ENCODE data around the gene UTP3. TPM values are rescaled to one million over a fixed set of nuclear protein-coding genes. Genes with fewer than 3 reads are reported as not detected.
"Not testable (repeated sequence)": the region's sequence is repeated elsewhere in the genome, so short reads cannot be mapped to it uniquely, and the experiment has no call there.

Gene UTP3
- total RNA-seq, 2 experiments from 2014 or later, result 34.0 to 57.8 TPM

DNA sequence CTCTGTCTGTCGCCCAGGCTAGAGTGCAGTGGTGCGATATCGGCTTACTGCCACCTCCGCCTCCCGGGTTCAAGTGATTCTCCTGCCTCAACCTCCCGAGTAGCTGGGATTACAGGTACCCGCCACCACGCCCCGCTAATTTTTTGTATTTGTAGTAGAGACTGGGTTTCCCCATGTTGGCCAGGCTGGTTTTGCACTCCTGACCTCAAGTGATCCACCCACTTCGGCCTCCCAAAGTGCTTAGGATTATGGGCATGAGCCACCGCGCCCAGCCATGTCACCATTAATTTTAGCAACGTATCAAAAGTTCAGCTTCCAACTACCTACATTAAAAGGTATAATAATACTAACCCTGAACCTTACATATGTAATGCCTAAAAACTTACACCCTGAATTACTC, 940 bp upstream of the UTP3 start:
- no peak for DNase-seq (ENCODE audit: low spot score)
- H3K27ac ChIP-seq (ENCODE audit: low read depth, low read length, poor library complexity, severe bottlenecking), result peak overlapping the region; percentile 84

GRCh38 chr4:70688795-70689231, 481 bp downstream of the UTP3 start:
- BruUV-seq (replicated peaks), result no TSS peak
- peak overlapping the region; percentile 88 for H3K4me3 ChIP-seq (ENCODE audit: low read depth, low read length, poor library complexity, severe bottlenecking)
- H3K9me2 ChIP-seq (ENCODE audit: insufficient read depth, low read length), result no peaks in the 10 kb centered on the region
- DNase-seq (ENCODE audit: low spot score), result no peak
- H3K4me2 ChIP-seq (ENCODE audit: low read length), result peak overlapping the region; percentile 99
- peaks cover 74% of the 10 kb centered on the region for H3K79me2 ChIP-seq (ENCODE audit: insufficient read depth, low read depth, low read length)
- TF ChIP-seq CTCF (conservative IDR thresholded peaks at IDR 0.05; ENCODE audit: low read length), result no peak
- no peak for TF ChIP-seq EZH2phosphoT487 (IDR thresholded peaks at IDR 0.05; ENCODE audit: borderline replicate concordance, low read depth, low read length)
- intact Hi-C loops (cut with micrococcal nuclease; ENCODE audit: unreplicated experiment), result loop anchor here (1.0 to 5.0 kb wide), 6 partner anchors 15 to 238 kb away; partner anchors contain the start of gene GRSF1
- CTCF ChIA-PET (ENCODE audit: unreplicated experiment), result interaction anchor here (0.6 to 1.1 kb wide), 3 partner anchors 17 to 40 kb away, joined by 3 to 4 read pairs (median 3); no protein-coding TSS in a partner anchor
- H2AFZ ChIP-seq (ENCODE audit: low read length), result peak overlapping the region; percentile 78; the same call in 1 of the 2 replicates
- H3K4me1 ChIP-seq (ENCODE audit: insufficient read depth, low read length, poor library complexity, severe bottlenecking), result peaks cover 53% of the 10 kb centered on the region
- peaks cover 20% of the 10 kb centered on the region for H4K20me1 ChIP-seq (ENCODE audit: insufficient read depth, low read length)
- POLR2A ChIA-PET, result interaction anchor here (0.7 to 8.6 kb wide), 15 partner anchors 8 to 306 kb away, joined by 3 to 127 read pairs (median 5); partner anchors contain the start of gene JCHAIN
- H3K36me3 ChIP-seq (ENCODE audit: insufficient read depth, low read length), result peaks cover 44% of the 10 kb centered on the region
- no peaks in the 10 kb centered on the region for H3K9me3 ChIP-seq (ENCODE audit: low read length)
- peak overlapping the region; percentile 84 for H3K27ac ChIP-seq (ENCODE audit: low read depth, low read length, poor library complexity, severe bottlenecking)

More for the DNA sequence above, 940 bp upstream of the UTP3 start:
- ChIA-PET CTCF (ENCODE audit: unreplicated experiment) (interaction anchor here (0.9 kb wide), 1 partner anchor 10 kb away, joined by 4 read pairs; no protein-coding TSS in a partner anchor), POLR2A (interaction anchor here (0.6 to 8.6 kb wide), 8 partner anchors 8 to 139 kb away, joined by 3 to 112 read pairs (median 4); partner anchors contain the start of gene JCHAIN)
- H3K36me3 ChIP-seq (ENCODE audit: insufficient read depth, low read length), result peaks cover 33% of the 10 kb centered on the region
- no TSS peak for BruUV-seq (replicated peaks)
- H3K4me1 ChIP-seq (ENCODE audit: insufficient read depth, low read length, poor library complexity, severe bottlenecking), result peaks cover 62% of the 10 kb centered on the region
- intact Hi-C loops (cut with micrococcal nuclease; ENCODE audit: unreplicated experiment), result loop anchor here (5.0 kb wide), 2 partner anchors 150 to 240 kb away; partner anchors contain the start of gene GRSF1
- no peak for TF ChIP-seq CTCF (conservative IDR thresholded peaks at IDR 0.05; ENCODE audit: low read length)
- TF ChIP-seq EZH2phosphoT487 (IDR thresholded peaks at IDR 0.05; ENCODE audit: borderline replicate concordance, low read depth, low read length), result no peak
- H3K4me3 ChIP-seq (ENCODE audit: low read depth, low read length, poor library complexity, severe bottlenecking), result peak overlapping the region; percentile 88
- peaks cover 20% of the 10 kb centered on the region for H4K20me1 ChIP-seq (ENCODE audit: insufficient read depth, low read length)
- peak overlapping the region; percentile 78; the same call in 1 of the 2 replicates for H2AFZ ChIP-seq (ENCODE audit: low read length)
- peaks cover 60% of the 10 kb centered on the region for H3K79me2 ChIP-seq (ENCODE audit: insufficient read depth, low read depth, low read length)
- peak overlapping the region; percentile 99 for H3K4me2 ChIP-seq (ENCODE audit: low read length)
- H3K9me2 ChIP-seq (ENCODE audit: insufficient read depth, low read length), result no peaks in the 10 kb centered on the region
- H3K9me3 ChIP-seq (ENCODE audit: low read length), result no peaks in the 10 kb centered on the region

DNA sequence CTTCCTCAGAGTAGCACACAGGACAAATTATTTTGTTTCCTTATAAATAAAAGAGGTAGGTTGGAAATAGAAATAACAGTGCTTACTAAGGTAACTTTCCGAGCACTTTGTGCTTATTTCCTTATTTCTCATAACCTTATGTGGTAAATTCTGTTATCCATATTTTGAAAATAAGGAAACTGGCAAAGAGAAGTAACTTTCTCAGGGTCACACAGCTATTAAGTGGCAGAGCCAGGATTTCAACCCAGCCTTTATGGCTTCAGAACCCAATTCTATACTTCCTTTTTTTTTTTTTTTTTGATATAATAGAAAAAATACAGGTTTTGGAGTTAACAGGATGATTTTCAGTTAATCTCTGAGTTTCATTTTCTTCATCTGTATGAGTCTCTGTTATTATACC, 3.3 kb downstream of the UTP3 start:
- no peak for TF ChIP-seq CTCF (conservative IDR thresholded peaks at IDR 0.05; ENCODE audit: low read length)
- TF ChIP-seq EZH2phosphoT487 (IDR thresholded peaks at IDR 0.05; ENCODE audit: borderline replicate concordance, low read depth, low read length), result no peak
- H4K20me1 ChIP-seq (ENCODE audit: insufficient read depth, low read length), result peaks cover 20% of the 10 kb centered on the region
- H3K27ac ChIP-seq (ENCODE audit: low read depth, low read length, poor library complexity, severe bottlenecking), result no peak overlapping the region
- POLR2A ChIA-PET, result interaction anchor here (0.7 to 8.6 kb wide), 14 partner anchors 10 to 302 kb away, joined by 3 to 127 read pairs (median 4); partner anchors contain the start of genes DCK and JCHAIN
- no TSS peak for BruUV-seq (replicated peaks)
- H3K4me2 ChIP-seq (ENCODE audit: low read length), result peak overlapping the region; percentile 99
- peak overlapping the region; percentile 88 for H3K4me3 ChIP-seq (ENCODE audit: low read depth, low read length, poor library complexity, severe bottlenecking)
- no peaks in the 10 kb centered on the region for H3K9me3 ChIP-seq (ENCODE audit: low read length)
- peaks cover 26% of the 10 kb centered on the region for H3K4me1 ChIP-seq (ENCODE audit: insufficient read depth, low read length, poor library complexity, severe bottlenecking)
- H3K79me2 ChIP-seq (ENCODE audit: insufficient read depth, low read depth, low read length), result peaks cover 68% of the 10 kb centered on the region
- no peak for DNase-seq (ENCODE audit: low spot score)
- intact Hi-C loops (cut with micrococcal nuclease; ENCODE audit: unreplicated experiment), result no loop called here
- H3K36me3 ChIP-seq (ENCODE audit: insufficient read depth, low read length), result peaks cover 49% of the 10 kb centered on the region
- CTCF ChIA-PET (ENCODE audit: unreplicated experiment), result interaction anchor here (2.4 kb wide), 1 partner anchor 12 kb away, joined by 9 read pairs; no protein-coding TSS in a partner anchor
- H2AFZ ChIP-seq (ENCODE audit: low read length), result no peak overlapping the region
- no peaks in the 10 kb centered on the region for H3K9me2 ChIP-seq (ENCODE audit: insufficient read depth, low read length)

GRCh38 chr4:70694633-70695032, 6.3 kb downstream of the UTP3 start:
- CTCF ChIA-PET (ENCODE audit: unreplicated experiment); H3K27ac ChIP-seq (ENCODE audit: low read depth, low read length, poor library complexity, severe bottlenecking); BruUV-seq (replicated peaks); H3K4me3 ChIP-seq (ENCODE audit: low read depth, low read length, poor library complexity, severe bottlenecking); DNase-seq (ENCODE audit: low spot score); H3K9me3 ChIP-seq (ENCODE audit: low read length); H2AFZ ChIP-seq (ENCODE audit: low read length); H3K4me2 ChIP-seq (ENCODE audit: low read length); H3K9me2 ChIP-seq (ENCODE audit: insufficient read depth, low read length); intact Hi-C loops (cut with micrococcal nuclease; ENCODE audit: unreplicated experiment): not testable (repeated sequence)
- Histone ChIP-seq H3K36me3 (ENCODE audit: insufficient read depth, low read length) (peaks cover 43% of the 10 kb centered on the region), H4K20me1 (ENCODE audit: insufficient read depth, low read length) (peaks cover 14% of the 10 kb centered on the region), H3K79me2 (ENCODE audit: insufficient read depth, low read depth, low read length) (peaks cover 43% of the 10 kb centered on the region), H3K4me1 (ENCODE audit: insufficient read depth, low read length, poor library complexity, severe bottlenecking) (peaks cover 21% of the 10 kb centered on the region)
- POLR2A ChIA-PET, result interaction anchor here (0.6 to 8.6 kb wide), 5 partner anchors 7 to 63 kb away, joined by 3 to 127 read pairs (median 5); partner anchors contain the start of gene JCHAIN
